CD1c-positive myeloid dendritic cell (primary cell): ENCODE measurements around the gene ELFN1.
"Not testable (repeated sequence)": the region's sequence is repeated elsewhere in the genome, so short reads cannot be mapped to it uniquely, and the experiment has no call there.

ENCODE experiments used
- DNase-seq: peaks from one replicate; pipeline ENCODE4 v3.0.0-alpha.2; 2016; ENCODE audit errors: extremely low spot score

Gene ELFN1

GRCh38 chr7:1755783-1756625 lies 85.9 kb downstream of the ELFN1 start:
- no peak for DNase-seq

GRCh38 chr7:1757601-1758000 lies 87.5 kb downstream of the ELFN1 start:
- no peak for DNase-seq

DNA sequence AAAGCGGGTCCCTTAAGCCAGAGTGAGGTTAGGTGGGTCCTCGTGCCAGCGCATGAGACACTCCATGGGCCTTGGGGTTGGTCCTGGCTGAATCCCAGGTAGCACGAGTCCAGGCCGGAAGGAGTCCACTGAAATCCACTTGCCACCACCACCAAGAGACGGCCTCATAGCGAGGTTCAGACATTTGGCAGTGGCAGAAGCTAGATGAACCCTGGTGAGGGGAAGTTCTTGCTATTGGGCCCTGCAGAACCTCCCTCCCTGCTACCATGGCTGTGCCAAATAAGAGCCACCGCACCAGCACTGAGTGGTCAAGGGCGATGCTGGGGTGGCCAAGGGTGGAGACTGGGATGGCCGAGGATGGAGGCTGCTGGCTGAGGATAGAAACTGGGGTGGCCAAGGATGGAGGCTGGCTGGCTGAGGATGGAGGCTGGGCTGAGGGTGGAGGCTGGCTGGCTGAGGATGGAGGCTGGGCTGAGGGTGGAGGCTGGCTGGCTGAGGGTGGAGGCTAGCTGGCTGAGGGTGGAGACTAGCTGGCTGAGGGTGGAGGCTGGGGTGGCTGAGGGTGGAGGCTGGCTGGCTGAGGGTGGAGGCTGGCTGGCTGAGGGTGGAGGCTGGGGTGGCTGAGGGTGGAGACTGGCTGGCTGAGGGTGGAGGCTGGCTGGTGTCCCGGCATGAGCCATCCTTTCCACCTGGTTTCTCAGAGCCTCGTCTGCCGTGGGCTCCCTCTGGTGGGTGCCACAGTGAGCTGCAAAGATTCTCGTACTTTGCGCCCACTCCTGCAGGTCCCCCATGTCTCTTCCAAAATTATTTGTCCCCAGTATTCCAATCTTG lies 88.2 kb downstream of the ELFN1 start:
- DNase-seq = peak; percentile 8

DNA sequence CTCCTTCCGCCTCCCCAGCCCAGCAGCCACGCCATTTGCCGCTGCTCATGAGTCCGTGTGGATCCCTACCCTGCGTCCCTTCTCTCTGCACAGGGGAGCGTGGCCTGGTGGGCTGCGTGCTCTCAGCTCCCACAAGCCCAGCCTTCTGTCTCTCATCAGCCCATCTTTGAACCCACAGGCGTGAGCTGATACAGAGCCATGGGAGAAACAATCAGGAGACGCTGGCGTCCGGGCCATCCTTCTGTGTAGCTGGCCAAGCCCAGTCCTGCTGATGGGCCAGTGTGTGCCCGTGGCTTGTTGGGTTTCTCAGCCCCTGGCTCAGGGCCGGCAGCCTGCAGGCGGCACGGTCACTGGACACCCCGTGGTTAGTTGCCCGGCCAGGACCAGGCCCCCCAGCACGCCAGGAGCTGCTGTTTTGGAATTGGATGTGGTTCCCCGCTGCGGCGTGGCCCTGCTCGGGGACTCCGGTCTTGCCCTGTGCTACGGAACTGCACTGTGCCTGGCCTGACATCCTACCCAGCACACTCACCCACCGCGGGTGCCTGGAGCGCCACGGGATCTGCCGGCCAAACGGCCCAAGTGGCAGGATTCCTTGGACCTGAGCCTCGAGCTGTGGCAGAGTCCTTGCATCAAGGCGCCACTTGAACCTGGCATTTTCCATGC lies 88.9 kb downstream of the ELFN1 start:
- DNase-seq = no peak

- DNase-seq = no peak
Observed at GRCh38 chr7:1761097-1761496, 91.0 kb downstream of the ELFN1 start.

- no peak for DNase-seq
Observed at GRCh38 chr7:1761774-1762173, 91.7 kb downstream of the ELFN1 start.

- no peak for DNase-seq
Observed at GRCh38 chr7:1762238-1762945, 92.3 kb downstream of the ELFN1 start.

DNA sequence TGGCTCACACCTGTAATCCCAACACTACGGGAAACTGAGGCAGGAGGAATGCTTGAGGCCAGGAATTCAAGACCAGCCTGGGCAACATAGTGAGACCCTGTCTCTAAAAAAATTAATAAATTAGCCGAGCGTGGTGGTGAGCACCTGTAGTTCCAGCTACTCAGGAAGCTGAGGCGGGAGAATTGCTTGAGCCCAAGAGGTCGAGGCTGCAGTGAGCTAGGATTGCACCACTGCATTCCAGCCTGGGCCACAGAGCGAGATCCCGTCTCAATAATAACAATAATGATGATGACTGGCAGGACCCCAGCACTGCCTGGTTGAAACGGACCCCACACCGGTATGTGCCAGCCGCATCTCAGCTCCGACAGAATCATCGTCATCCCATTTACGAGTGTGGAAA lies 93.0 kb downstream of the ELFN1 start:
- DNase-seq = no peak

GRCh38 chr7:1763911-1764310 lies 93.8 kb downstream of the ELFN1 start:
- DNase-seq = not testable (repeated sequence)

- DNase-seq = no peak
Observed at GRCh38 chr7:1765336-1765735, 95.3 kb downstream of the ELFN1 start.

- DNase-seq = no peak
Observed at GRCh38 chr7:1767524-1767923, 97.4 kb downstream of the ELFN1 start.

DNA sequence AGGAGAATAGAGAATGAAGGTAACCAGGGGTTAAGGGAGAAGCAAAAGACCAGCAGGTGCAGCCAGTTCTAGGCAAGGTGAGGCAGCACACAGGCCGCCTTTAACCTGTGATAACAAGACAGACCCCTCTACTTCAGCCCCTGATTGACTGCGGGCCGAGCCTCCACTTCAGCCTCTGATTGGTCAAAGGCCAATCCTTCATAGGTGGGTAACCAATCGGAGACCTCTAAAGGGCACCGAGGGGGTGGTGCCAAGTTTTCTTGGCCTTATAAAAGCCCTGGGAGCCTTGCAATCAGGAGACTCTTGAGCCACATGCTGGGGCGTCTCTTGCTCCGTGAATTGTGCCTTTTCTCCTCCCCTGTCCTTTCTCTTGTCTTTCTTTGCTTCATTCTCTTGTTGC lies 98.8 kb downstream of the ELFN1 start:
- DNase-seq = no peak

GRCh38 chr7:1769286-1770200 lies 99.5 kb downstream of the ELFN1 start:
- DNase-seq = no peak

DNA sequence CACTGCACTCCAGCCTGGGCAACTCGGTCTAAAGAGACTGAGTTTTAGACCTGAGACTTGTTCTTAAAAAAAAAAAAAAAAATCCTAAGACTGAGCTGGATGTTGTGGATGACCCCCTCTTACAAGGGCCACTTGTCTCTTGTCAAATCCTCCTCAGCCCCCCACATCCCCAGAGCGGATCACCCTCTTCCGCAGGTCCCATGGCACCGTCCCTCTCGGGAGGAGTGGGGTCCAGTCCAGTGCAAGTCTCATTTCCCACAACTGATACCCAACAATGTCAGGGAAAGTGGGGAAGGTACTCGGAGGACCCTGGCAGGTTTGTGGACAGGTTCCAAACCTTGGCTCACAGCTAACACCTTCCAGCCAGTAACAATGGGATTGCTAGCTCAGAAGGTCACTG lies 100.3 kb downstream of the ELFN1 start:
- no peak for DNase-seq

DNA sequence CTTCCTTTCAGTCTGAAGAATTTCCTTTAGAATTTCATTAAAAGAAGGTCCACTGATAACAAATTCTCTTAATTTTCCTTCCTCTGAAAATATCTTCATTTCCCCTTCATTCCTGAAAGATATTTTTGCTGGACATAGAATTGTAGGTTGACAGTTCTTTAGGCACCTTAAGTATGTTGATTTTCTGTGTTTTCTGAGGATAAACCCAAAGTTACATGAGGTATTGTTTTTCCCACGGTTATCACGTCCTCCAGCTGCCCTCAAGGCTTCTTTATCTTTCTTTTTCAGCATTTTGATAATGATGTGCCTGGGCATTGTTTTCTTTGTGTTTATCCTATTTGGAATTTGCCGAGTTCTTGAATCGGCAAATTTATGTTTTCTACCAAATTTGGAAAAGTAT lies 105.3 kb downstream of the ELFN1 start:
- DNase-seq = no peak

- no peak for DNase-seq
Observed at GRCh38 chr7:1777122-1777521, 107.0 kb downstream of the ELFN1 start.

- DNase-seq = no peak
Observed at GRCh38 chr7:1779445-1779844, 109.4 kb downstream of the ELFN1 start.

GRCh38 chr7:1781369-1781768 lies 111.3 kb downstream of the ELFN1 start:
- no peak for DNase-seq

DNA sequence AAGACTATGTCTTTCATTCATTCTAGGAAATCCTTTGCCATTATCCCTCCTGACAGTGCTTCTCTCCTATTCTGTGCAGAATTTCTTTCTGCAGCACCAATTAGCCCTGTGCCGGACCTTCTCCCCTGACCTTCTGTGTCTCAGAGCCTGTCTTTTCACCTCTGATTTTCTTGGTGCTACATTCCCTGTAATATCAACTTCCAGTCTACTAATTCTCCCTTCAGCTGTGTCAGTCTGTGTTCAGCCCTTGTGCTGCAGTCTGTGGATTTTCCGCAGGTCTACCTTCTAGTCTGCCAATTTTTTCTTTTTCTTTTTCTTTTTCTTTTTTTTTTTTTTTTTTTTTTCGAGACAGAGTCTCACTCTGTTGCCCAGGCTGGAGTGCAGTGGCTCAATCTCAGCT lies 115.8 kb downstream of the ELFN1 start:
- DNase-seq = no peak

- DNase-seq = no peak
Observed at GRCh38 chr7:1787241-1787640, 117.2 kb downstream of the ELFN1 start.
